Fibroblast of upper back skin (primary cell): ENCODE measurements around the gene WNT9A.

ENCODE experiments used
- DNase-seq: peaks from one replicate; pipeline ENCODE4 v3.0.0-alpha.2; 2013

The WNT9A gene

DNA sequence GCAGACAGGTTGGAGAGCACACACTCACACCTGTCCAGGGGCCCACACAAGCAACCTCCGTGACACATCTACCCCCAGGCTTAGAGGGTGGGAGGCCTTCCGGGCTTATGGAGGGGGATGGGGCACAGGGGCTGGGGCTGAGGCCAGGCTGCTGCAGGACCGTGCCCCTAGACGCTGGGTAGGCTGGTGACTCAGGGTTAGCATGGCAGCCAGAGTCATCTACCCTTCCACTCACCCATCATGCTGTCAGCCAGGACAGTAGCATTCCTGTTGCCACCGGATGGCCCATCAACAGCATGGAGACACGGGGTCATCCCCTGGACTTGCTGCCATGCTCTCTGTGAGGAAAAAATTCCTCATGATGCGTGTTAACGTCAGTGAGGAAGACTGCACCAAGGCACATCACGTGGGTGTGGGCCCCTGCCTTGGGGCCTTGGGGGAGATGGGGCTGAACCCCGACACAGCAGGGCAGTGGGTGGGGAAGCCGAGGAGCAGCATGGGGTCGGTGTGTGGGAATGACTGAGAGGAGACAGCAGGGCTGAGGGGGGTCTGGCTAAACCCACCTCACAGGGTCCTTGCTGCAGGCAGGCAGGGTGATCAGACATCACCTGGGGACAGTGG is 52.8 kb downstream of the WNT9A start:
- DNase-seq, result no peak

DNA sequence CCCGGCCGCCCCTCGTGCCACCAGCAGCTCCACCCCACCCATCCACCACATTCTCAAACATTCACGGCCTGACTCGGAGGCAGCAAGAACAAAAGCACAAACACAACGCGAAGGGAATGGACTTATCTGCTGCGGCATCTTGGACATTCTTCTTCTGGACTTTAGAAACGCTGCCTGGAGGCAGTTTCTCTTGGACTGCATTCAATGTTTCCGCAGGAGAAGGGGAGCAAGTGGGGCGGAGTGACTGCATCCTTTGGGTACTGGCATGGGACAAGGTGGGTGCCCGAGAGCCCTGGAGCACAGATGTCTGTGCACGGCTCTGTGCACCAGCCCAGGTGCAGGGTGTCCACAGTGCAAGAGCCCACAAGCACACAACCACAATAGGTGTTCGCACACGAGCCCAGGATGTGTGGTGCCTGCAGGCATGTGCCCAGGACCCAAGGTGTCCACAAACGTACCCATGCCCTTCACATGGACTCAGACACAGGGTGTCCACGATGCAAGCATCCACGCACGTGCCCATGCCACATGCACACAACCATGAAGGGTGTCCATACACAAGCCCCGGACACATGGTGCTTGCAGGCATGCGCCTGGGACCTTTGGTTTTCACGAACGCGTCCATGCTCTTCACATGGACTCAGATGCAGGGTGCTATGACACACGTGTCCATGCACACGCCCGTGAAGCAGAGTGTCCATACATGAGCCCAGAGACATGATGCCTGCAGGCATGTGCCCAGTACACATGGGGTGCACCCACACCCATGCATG is 53.6 kb downstream of the WNT9A start:
- DNase-seq, result no peak

DNA sequence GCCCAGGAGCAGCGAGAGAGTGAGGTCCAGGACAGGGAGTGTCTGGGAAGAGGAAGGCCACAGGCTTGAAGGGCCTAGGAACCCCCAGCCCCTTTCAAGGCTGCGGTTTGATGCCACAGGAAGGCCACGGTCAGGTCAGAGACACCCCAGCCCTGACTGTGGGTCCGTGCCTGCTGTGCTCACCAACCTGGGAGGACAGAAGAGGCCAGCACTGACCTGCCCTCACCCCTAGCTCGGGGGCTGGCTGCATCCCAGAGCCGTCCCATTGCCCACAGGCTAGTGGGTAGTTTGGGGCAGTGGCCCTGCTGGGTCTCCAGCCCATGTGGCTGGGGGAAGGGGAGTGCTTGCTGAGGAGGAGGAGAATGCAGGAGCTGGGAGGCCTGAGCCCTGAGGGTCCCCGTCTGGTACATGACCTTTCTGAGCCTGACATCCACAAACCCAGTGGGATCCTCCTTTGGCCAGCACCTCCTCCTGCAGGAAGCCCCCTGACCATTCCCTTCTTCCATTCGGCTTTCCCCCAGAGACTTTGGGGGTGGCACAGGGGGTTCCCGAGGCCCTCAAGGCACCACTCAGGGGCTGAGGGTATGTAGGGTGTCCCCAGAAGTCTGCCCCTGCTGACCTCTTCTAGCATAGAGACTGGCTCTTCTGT is 54.3 kb downstream of the WNT9A start:
- DNase-seq, result no peak

DNA sequence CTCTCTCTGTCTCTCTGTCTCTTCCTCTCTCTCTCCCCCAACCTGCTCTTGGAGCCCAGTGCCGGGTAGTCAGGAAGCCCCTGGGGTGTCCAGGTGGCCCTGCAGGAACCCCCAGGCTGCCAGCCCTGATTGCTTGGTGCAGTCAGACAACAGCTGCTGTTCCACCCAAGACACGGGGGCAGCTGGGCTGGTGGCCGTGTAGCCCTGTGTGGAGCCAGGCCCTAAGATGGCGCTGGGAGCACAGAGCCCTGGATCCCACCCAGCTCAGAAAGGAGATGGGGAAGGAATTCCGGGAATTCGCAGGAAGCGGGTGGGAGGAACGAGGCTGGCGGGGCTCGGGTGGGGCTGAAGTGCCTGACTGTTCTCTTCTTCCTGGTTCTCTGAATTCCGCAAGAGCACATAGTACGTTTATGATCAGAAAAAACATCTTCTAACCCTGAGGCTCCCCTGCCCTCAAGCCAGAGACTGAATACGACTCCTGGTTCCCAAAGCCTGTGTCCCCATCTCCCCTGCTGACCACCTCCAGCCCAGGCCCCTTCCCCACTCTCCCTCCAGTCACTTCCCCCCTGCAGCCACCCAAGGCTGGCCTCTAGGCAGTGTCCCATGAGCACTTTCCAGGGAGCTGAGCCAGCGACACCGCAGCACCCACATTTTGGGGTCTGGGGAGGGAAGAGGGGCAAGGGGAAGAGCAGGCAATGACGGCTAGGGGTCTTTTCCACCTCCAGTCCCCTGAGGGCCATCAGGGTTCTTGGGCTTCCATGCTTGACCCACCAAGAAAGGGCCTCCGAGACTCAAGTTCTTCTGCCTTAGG is 55.0 kb downstream of the WNT9A start:
- peak; percentile 38 for DNase-seq

DNA sequence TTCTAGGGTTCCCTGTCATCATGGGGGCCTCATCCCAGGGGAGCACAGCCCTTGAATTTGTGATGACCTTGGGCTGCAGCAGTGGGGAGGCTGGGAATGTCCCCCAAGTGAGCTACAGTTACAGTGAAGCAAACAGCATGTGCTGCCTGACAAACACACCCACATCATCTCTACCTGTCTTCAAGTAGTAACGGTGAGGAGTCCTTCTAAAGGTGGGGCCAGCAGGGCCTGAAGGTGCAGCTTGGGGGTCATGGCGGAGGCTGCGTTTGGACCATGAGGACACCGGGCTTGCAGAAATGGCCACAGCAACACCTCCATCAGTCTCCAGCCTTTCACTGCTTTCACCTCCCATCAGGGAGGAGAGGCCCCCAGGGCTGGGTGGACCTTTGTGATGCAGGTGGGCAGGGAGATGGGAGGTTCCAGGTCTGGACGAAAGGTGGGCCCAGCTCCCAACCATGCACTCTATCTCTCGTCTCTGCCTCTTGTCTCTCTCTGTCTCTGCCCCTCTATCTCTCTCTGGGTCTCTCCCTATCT is 55.7 kb downstream of the WNT9A start:
- DNase-seq, result no peak

DNA sequence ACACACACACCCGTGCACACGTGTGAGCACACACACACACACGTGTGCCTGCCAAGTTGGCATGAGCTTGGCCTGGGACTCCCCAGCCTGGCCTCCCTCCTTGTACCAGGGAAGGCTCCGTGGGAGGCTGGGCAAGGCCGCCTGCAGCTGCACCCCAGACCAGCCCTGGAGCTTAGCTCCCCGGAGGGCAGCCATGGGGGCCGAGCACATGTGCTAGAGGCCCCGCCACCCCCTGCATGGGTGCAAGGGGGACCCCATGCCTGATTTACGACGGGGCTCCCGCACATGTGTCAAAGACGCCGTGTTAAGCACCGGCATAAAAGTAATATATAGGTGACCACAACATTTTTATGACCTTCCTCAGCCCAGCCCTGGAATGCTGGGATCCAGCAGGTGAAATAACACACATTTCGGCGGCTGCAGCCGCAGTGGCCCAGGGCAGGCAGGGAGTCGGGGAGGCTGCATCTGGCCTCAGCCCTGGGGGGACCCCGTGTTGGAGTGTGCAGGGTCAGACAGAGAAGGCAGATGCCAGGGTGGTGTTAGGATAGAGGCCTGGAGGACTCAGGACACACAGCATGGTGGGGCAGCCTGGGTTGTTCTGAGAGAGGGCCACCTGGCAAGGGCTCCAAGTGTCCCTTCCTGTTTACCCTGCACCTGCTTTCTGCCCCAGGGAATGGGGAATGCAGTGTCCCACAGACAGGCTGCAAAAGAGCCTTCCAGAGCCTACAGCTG is 56.3 kb downstream of the WNT9A start:
- no peak for DNase-seq

DNA sequence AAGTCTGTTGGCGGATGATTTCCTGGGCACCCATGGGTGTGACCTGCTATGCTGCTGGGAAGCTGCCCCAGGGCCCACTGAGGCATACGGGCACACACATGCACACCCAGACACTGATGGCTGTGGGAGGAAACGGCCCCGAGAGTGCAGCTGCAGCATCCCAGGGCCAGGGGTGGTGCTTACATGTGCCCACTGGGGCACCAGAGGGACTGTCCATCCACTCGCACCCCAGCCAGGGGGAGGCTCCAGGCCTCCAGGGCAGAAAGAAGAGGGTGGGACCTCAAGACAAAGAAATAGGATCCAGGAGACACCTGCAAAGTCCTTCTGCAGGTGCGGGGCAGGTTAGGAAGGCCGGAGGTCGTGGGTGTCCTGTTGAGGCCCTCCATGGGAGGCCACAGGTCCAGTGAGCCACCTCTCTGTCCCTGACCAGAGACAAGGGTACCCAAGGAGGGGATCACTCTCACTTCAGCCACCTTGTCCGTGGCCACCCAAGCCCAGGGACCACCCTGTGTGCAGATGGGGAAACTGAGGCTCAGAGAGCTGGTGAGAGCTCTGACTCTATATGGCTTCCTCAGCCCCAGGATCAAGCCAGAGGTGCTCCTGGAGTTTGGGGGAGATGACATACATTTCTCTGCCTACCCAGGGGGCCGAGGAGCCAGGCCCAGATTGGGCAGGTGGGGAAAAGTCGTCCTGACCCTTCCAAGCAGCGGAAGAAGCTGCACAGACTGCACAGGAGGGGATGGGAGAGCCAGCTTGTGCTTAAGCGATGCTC is 57.1 kb downstream of the WNT9A start:
- DNase-seq, result no peak

DNA sequence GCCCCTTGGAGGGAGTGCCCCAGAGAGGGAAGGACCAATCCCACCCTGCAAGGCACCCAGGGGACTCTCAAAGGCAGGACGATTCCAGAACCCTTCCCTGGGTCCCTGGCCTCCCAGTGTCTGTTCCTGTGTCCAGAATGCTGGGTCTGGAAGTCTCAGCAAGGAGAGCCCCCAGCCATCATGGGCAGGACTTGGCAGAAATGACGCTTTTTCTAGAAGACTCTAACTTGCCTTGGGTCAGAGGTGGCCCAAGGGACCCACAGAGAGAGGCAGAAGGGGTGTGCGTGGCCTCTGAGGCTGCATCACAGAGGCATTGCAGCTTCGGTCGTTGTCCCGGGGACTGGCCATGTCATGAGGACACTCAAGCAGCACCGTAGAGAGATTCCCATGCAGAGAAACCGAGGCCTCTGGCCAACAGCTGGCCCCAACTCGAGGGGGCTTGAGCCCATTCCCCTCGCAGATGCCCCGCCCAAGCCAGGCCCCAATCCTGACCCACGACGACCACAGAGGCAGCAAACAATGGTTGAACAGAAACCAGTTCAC is 57.8 kb downstream of the WNT9A start:
- DNase-seq, result no peak

DNA sequence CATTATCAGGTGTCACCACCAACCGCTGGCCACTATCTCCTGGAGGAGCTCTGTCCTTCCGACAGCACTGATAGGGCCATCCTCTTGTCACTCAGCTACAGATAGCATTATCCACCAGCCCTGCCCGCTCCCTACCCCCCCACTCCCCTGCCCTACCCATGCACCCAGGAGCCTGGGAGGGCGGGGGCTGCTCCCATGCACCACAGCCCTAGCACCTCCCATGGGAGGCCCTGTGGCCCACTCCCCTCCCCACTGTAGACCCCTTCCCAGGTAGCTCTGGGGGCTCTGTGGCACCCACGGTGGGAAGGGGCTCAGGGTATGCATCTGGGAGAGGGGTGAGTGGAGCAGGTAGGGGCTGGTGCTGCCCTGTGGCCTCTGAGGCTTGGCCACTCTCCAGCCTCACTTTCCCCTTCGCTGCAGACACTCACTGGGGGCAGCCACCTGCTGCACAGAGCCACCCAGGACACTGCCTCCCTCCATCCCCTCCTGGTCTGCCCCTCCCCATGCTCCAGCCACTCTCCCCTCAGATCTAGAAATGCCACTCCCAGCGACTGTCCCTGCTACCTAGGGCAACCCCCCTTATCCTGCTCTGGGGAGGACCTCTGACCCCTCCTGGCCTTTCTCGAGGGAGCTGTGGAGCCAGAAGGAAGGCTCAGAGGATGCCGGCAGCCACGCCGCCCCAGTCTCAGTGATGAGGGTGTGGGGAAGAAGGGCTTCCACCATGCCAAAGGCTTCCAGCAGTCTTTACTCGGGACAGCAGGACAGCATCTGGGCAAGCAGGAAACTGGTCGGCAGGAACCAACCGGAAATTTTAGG is 58.5 kb downstream of the WNT9A start:
- DNase-seq, result no peak

DNA sequence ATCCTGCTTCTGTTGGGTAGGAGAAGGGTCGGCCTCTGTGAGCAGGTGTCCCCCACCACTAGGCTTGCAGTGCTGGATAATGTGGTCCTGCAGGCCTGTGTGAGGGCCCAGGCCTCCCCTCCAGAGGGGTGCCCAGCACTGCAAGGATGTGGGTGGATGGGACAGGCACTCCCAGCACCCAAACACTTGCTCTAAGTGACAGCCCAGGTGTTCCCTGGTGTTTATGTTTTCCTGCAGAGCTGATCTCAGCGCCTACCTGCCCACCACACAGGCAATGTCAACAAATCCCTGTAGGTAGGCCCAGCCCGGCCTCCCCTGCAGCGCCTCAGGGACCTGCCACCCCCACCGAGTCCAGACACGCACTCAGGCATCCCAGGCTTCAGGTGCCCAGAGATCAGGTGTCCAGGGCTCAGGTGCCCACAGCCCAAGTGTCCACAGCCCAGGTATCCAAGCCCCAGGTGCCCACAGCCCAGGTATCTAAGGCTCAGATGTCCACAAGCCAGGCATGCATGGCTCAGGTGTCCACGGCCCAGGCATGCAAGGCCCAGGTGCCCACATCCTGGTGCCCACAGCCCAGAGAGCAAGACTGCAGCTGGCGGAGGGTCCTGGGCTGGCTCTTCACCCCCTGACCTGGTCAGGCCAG is 59.2 kb downstream of the WNT9A start:
- DNase-seq, result no peak

DNA sequence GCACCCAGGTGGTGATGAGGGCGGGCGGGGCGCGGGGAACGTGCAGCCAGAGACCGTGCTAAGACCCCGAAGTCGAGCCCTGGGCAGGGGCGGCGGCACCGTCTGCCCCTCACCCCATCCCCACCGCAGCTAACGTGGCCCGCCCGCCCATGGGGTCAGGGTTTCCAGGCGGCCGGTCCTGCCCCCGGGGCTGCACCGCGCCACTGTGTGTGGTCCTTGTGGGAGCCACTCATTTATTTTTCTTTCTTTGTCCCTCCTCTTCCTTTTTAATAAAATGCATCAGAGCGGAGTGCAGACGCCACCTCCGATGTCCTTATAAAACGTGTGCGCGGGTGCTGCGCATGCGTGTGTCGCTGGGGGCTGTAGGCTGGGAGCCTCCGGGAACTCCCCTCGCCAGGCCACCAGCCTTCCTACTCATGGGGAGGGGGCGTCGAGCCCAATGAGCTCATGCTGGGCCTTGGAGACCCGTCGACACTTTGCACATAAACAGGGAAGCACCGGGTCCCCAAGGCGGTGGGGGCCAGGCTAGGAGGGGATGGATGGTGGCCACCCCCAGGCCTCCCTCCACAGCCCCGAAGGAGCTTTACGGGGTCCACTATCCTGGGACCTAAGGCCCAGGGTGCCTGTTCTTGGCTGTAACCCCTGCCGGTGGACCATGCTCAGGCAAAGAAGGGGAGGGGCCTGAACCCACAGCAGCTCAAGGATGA is 59.9 kb downstream of the WNT9A start:
- DNase-seq, result peak; percentile 57

DNA sequence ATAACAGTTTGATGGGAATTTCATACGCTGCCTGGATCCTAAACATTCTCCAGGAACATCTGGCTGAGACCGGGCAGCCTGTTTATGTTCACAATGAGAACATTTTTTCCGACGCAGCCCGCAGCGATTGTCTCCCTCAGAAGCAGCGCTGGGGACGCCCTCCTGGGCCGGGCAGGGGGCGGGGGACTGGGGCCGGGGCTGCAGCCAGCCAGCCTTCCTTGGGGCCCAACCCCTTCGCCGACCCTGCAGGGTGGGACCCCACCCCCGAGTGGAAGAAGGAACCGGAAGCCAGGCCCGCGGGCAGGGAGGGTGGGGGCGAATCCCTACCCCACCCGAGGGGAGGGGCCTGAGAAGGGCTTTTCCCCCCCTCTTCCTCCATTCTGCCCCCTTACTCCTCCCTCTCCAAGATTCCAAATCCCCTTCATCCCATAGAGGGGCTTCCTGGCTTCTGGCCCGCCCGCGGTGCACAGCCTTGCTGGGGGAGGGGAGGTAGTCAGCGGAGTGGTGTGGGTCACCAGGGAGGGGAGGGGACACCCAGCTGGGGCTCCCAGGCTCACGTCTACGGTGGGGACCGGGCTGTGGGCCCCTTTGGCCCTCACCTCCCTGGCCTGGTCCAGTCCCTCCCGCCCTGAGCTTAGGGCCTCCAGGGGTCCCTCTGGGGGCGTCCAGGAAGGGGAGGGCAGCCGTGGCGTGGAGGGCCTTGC is 60.6 kb downstream of the WNT9A start:
- peak; percentile 53 for DNase-seq

DNA sequence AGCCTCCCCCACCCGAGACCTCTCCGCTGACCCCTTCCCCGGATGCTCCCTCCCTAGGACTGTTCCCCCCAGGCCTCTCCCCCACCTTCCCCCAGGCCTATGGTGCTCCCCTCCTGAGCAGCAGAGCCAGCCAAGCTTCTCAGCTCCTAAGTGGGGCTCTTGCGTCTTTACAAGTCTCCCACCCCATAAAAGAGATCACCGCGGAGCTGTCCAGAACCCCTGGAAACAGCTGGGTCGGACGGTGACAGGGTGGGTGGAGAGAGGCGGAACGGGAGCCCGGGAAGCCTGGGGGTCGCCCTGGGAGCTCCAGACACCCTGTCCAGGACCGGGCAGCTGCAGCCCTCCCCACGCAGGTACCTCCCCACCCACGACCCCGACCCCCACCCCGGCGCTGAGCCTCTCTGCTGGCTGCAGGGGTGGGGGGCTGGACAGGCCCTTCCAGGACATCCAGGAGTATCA is 61.2 kb downstream of the WNT9A start:
- no peak for DNase-seq

DNA sequence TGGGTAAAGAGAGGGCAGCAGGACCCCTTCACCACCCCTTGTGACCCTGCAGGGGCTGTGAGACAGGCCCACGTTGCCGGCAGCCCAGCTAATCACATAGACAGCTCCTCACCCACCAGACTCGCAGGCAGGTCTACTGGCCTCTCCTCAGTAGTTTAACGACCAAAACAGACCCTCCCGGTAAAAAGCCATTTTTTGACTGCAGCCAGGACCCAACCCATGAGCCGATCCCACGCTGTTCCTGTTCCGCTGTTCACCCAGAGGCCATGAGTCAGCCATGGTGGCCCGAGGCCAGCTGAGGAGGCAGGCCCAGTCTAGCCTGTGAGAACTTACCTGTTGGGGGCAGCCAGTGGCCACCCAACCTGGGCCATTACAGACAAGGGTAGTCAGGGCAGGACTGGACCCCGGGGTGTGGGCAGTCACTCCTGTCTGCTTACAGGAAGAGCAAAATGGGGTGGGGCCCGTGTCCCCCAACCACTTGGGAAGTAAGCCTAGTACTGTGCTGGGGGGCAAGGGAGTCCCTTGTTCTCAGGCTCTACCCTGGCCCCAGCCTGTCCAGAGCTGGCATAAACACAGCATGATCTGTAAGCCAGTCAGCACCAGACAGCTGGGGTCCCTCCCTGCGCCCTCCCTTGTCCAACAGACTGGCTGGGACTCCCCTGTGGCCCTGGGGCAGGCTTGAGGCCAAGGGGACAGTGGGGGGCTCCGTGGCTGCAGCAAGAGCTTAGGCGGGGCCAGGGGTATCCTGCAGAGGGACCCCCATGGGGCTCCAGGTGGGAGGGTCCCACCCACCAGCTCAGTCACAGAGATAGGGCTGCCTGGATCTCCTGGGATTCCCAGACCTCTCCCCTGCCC is 61.9 kb downstream of the WNT9A start:
- peak; percentile 58 for DNase-seq

DNA sequence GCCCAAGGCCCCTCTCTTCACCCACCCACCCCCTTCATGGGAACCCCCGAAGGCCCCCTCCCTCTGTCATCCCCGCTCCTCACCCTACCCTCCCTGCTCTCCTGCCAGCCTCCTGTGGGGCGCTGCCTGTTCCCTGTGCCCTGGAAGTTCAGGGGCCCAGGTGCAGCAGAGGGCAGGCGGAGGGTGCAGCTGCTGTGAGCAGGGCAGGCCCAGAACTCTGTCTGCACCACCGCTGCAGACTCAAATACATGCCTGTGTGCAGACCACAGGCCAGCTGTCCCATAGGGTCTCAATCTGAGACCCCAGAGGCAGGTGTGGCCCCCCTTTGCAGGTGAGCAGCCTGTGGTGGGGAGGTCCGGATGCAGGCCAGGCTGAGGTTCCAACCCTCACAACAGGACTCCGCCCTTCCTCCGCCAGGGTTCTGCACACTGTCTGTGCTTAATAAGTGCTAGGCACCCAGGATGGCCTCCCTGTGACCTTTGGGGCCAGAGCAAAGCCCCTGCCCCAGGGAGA is 62.5 kb downstream of the WNT9A start:
- no peak for DNase-seq

DNA sequence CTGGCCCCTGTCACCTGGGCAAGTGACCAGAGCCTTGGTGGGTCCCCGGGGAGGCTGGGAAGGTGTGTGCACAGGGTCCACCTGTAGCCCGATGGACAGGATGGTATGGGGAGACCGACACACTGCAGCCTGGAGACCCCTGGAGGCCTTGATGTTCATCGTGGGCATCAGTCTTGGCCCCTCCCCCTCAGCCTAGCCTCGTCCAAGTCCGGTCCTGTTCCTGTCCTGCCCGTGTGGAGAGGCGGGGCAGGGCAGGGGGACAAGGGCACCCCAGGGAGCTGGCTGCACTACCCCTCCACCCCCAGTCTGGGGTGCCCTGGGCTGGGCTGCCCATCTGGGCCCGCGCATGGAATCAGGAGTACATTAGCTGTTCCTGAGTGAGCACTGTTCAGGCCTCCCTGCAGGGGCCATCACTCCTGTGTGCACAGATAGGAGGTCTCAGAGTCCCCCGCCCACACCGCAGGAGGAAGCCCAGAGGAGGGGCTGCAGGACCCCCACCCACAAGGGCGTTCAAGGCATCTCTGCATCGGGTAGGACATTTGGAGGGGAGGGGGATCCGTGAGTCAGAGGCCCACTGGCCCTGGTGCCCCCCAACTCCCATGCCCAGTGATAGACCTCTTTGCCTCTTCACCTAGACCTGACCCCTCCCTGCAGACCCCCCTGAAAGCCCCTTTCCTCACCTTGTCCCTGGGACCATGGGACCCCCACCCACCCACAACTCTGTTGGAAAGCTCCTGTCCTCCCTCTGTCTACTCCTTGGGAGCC is 63.2 kb downstream of the WNT9A start:
- DNase-seq, result no peak
